CD8-positive, alpha-beta memory T cell (primary cell): ENCODE results near the gene PTPN20. TPM values are rescaled to one million over a fixed set of nuclear protein-coding genes. Genes with fewer than 3 reads are reported as not detected.
"Not testable (repeated sequence)": the region's sequence is repeated elsewhere in the genome, so short reads cannot be mapped to it uniquely, and the experiment has no call there.

Source experiments
- CTCF ChIA-PET: fragments of 350-600 bp; sonication (Branson Sonifier 250); formaldehyde crosslinking; loops from one replicate; lab custom pipeline; 2021; ENCODE audit warnings: antibody characterized with exemption; lab: Charles Lee
- POLR2A ChIA-PET: fragments of 350-600 bp; sonication (Branson Sonifier 250); formaldehyde crosslinking; loops from one replicate; lab custom pipeline; 2021; ENCODE audit warnings: antibody characterized with exemption; lab: Charles Lee
- DNase-seq, 5 donors: peaks; one replicate each; pipeline versions ENCODE4 v3.0.0 to v3.0.0-alpha.2; 2020 to 2022; ENCODE audit warnings: mixed read lengths in 1 of 5
- H3K27ac ChIP-seq: one replicate; pipeline ENCODE4 v1.7.0; 2013; ENCODE audit warnings: low read depth, mild to moderate bottlenecking, low read length, moderate library complexity
- H3K27me3 ChIP-seq: 2 replicates; pipeline ENCODE4 v1.7.0; 2013; ENCODE audit warnings: low read length, mild to moderate bottlenecking; ENCODE audit not compliant: insufficient read depth, poor library complexity, severe bottlenecking
- H3K36me3 ChIP-seq: 2 replicates; pipeline ENCODE4 v1.7.0; 2013; ENCODE audit warnings: mild to moderate bottlenecking, low read length, moderate library complexity; ENCODE audit not compliant: insufficient read depth
- H3K4me1 ChIP-seq: 2 replicates; pipeline ENCODE4 v1.7.0; 2013; ENCODE audit warnings: mild to moderate bottlenecking, low read length, moderate library complexity; ENCODE audit not compliant: insufficient read depth
- H3K4me3 ChIP-seq: 2 replicates; pipeline ENCODE4 v1.7.0; 2013; ENCODE audit warnings: mild to moderate bottlenecking, low read length
- H3K9me3 ChIP-seq: 2 replicates; pipeline ENCODE4 v1.7.0; 2013; ENCODE audit warnings: mild to moderate bottlenecking, low read length
- H3K27ac Mint-ChIP-seq, 8 donors: one replicate each; pipeline ENCODE4 v1.8.0; 2020 to 2021; ENCODE audit warnings: mixed read lengths in 8 of 8, mild to moderate bottlenecking in 6 of 8, inconsistent platforms in 3 of 8, moderate library complexity in 3 of 8
- H3K27me3 Mint-ChIP-seq, 2 donors: one replicate each; pipeline ENCODE4 v1.8.0; 2020 to 2021; ENCODE audit warnings: mixed read lengths in 2 of 2, mild to moderate bottlenecking in 1 of 2, moderate library complexity in 1 of 2
- H3K36me3 Mint-ChIP-seq, 3 donors: one replicate each; pipeline ENCODE4 v1.8.0; 2020 to 2021; ENCODE audit warnings: mixed read lengths in 3 of 3, inconsistent platforms in 1 of 3, mild to moderate bottlenecking in 1 of 3
- H3K4me1 Mint-ChIP-seq, 3 donors: one replicate each; pipeline ENCODE4 v1.8.0; 2020 to 2021; ENCODE audit warnings: mixed read lengths in 3 of 3, inconsistent platforms in 1 of 3, mild to moderate bottlenecking in 1 of 3
- H3K4me3 Mint-ChIP-seq, 7 donors: one replicate each; pipeline ENCODE4 v1.8.0; 2020 to 2021; ENCODE audit warnings: mixed read lengths in 7 of 7, mild to moderate bottlenecking in 6 of 7, moderate library complexity in 4 of 7, inconsistent platforms in 2 of 7
- H3K9me3 Mint-ChIP-seq, 5 donors: one replicate each; pipeline ENCODE4 v1.8.0; 2020 to 2022; ENCODE audit warnings: mixed read lengths in 5 of 5, mild to moderate bottlenecking in 3 of 5, moderate library complexity in 2 of 5, inconsistent platforms in 1 of 5
- polyA plus RNA-seq: library from polyadenylated mRNA; unstranded; fragments of 300-500 nt; fragmentation: Illumina TruSeq; gene quantifications from one replicate; pipeline ENCODE4 v1.2.3, GENCODE V29; 2021
- total RNA-seq, 2 experiments: library from RNA; stranded (reverse); gene quantifications; one replicate each; pipeline ENCODE4 v1.2.3, GENCODE V29; 2021

Gene PTPN20
- total and polyA plus RNA-seq, 3 experiments from 2014 or later = 0.61 to 1.3 (median 1.3) TPM

DNA sequence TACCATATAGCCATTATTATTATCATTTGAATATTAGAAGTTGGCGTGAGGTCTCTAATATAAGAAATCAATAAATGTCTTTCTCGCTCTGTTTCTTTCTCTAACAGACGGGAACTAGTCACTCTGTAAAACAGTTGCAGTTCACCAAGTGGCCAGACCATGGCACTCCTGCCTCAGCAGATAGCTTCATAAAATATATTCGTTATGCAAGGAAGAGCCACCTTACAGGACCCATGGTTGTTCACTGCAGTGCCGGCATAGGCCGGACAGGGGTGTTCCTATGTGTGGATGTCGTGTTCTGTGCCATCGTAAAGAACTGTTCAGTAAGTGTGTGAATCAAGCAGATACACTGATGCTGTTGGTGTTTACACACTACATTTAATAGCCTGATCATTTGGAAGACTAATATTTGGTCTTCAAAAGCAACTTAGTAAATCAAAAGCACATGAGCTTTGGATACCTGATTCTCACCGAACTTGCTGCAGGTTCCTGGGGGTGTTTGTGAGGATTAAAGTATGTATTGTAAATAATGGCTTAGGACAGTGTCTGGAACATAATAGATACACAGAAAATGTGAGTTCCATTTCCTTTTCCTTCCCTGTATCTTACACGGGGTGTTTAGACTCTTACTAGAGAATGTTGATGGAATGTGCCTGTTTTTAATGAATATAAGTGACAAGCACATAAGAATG is 76.2 kb downstream of the PTPN20 start:
- H3K9me3 Mint-ChIP-seq, H3K4me3 ChIP-seq, H3K4me1 ChIP-seq, H3K27ac Mint-ChIP-seq, CTCF ChIA-PET, H3K4me1 Mint-ChIP-seq, H3K36me3 Mint-ChIP-seq, H3K27me3 Mint-ChIP-seq, H3K36me3 ChIP-seq, DNase-seq, H3K27ac ChIP-seq, H3K9me3 ChIP-seq, POLR2A ChIA-PET, H3K4me3 Mint-ChIP-seq, H3K27me3 ChIP-seq: not testable (repeated sequence)

GRCh38 chr10:46992803-46993561 is 81.8 kb downstream of the PTPN20 start:
- Mint-ChIP-seq H3K4me3 (no peak overlapping the region), H3K4me1 (no peaks in the 10 kb centered on the region), H3K27ac (no peak overlapping the region), H3K9me3 (peaks cover 5 to 8% (median 5%) of the 10 kb centered on the region in 5 donors), H3K36me3 (no peaks in the 10 kb centered on the region), H3K27me3 (peaks cover 9 to 23% of the 10 kb centered on the region in 2 donors)
- Histone ChIP-seq H3K36me3 (no peaks in the 10 kb centered on the region), H3K27me3 (no peaks in the 10 kb centered on the region), H3K9me3 (no peaks in the 10 kb centered on the region), H3K4me1 (no peaks in the 10 kb centered on the region), H3K4me3 (no peak overlapping the region), H3K27ac (no peak overlapping the region)
- DNase-seq = no peak
- POLR2A ChIA-PET = no interaction called here
- CTCF ChIA-PET = interaction anchor here (1.6 to 2.8 kb wide), 2 partner anchors 9 to 319 kb away, joined by 4 to 9 read pairs; no protein-coding TSS in a partner anchor

DNA sequence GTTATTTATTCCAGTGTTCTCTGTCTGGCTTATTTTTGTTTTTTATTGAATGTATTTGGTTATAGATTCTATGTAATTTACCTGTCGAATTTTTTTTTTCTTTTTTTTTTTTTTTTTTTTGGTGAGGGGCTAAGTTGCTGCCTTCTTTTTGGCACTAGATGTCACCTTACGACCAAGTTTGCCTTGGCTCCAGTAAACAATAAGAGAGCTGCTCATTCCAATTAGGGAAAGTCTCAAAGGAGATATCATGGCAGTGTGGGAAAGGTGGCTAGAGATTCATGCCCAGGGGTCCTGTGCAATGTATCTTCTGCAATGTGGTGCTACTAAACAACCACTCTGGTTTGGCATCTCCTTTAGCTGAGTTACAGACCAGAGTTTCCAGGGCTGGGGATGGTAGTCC is 84.0 kb downstream of the PTPN20 start:
- POLR2A ChIA-PET = no interaction called here
- Mint-ChIP-seq H3K27me3 (peaks cover 9 to 31% of the 10 kb centered on the region in 2 donors), H3K4me1 (no peaks in the 10 kb centered on the region), H3K4me3 (no peak overlapping the region), H3K27ac (no peak overlapping the region), H3K36me3 (no peaks in the 10 kb centered on the region), H3K9me3 (peaks cover 5 to 8% (median 5%) of the 10 kb centered on the region in 5 donors)
- CTCF ChIA-PET = interaction anchor here (1.5 kb wide), 1 partner anchor 30 kb away, joined by 4 read pairs; no protein-coding TSS in a partner anchor
- Histone ChIP-seq H3K36me3 (no peaks in the 10 kb centered on the region), H3K27ac (no peak overlapping the region), H3K4me3 (no peak overlapping the region), H3K27me3 (no peaks in the 10 kb centered on the region), H3K4me1 (no peaks in the 10 kb centered on the region), H3K9me3 (no peaks in the 10 kb centered on the region)
- no peak for DNase-seq

DNA sequence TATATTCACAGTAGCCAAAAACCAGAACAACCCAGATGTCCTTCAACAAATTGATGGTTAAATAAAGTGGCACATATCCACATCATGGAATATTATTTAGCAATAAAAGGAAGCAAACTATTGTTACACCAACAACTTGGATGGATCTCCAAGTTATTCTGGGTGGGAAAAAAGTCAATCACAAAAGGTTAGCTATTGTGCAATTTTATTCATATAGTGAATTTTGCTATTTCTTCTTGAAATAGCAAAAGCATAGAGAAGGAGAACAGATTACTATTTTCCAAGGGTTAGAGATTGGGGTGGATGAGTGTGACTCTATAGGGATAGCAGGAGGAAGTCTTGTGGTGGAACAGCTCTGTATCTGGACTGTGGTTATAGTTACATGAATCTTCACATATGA is 87.0 kb downstream of the PTPN20 start:
- H3K4me3 ChIP-seq = no peak overlapping the region
- CTCF ChIA-PET = interaction anchor here (0.9 to 1.6 kb wide), 2 partner anchors 27 to 367 kb away, joined by 3 read pairs; no protein-coding TSS in a partner anchor
- H3K27me3 Mint-ChIP-seq = peaks cover 6 to 31% of the 10 kb centered on the region in 2 donors
- H3K4me3 Mint-ChIP-seq = no peak overlapping the region
- peaks cover 4 to 8% (median 5%) of the 10 kb centered on the region in 5 donors for H3K9me3 Mint-ChIP-seq
- no peak for DNase-seq
- H3K36me3 ChIP-seq = no peaks in the 10 kb centered on the region
- no peak overlapping the region for H3K27ac ChIP-seq
- no peaks in the 10 kb centered on the region for H3K36me3 Mint-ChIP-seq
- no peaks in the 10 kb centered on the region for H3K4me1 Mint-ChIP-seq
- H3K9me3 ChIP-seq = no peaks in the 10 kb centered on the region
- no peak overlapping the region for H3K27ac Mint-ChIP-seq
- H3K4me1 ChIP-seq = no peaks in the 10 kb centered on the region
- POLR2A ChIA-PET = no interaction called here
- no peaks in the 10 kb centered on the region for H3K27me3 ChIP-seq

- Histone ChIP-seq H3K4me1 (no peaks in the 10 kb centered on the region), H3K4me3 (no peak overlapping the region), H3K27me3 (no peaks in the 10 kb centered on the region), H3K27ac (no peak overlapping the region), H3K36me3 (no peaks in the 10 kb centered on the region), H3K9me3 (no peaks in the 10 kb centered on the region)
- H3K36me3 Mint-ChIP-seq = no peaks in the 10 kb centered on the region
- no peak for DNase-seq
- H3K9me3 Mint-ChIP-seq = peaks cover 4 to 8% (median 5%) of the 10 kb centered on the region in 5 donors
- POLR2A ChIA-PET = no interaction called here
- H3K27ac Mint-ChIP-seq = no peak overlapping the region
- no peak overlapping the region for H3K4me3 Mint-ChIP-seq
- CTCF ChIA-PET = interaction anchor here (0.9 kb wide), 1 partner anchor 26 kb away, joined by 3 read pairs; no protein-coding TSS in a partner anchor
- no peaks in the 10 kb centered on the region for H3K4me1 Mint-ChIP-seq
- H3K27me3 Mint-ChIP-seq = peaks cover 6 to 33% of the 10 kb centered on the region in 2 donors
Measured at GRCh38 chr10:46998595-46998994, 87.4 kb downstream of the PTPN20 start.

GRCh38 chr10:46999217-46999616 is 88.0 kb downstream of the PTPN20 start:
- Mint-ChIP-seq H3K9me3 (peaks cover 3 to 8% (median 5%) of the 10 kb centered on the region in 5 donors), H3K27me3 (peaks cover 6 to 33% of the 10 kb centered on the region in 2 donors), H3K4me1 (no peaks in the 10 kb centered on the region), H3K36me3 (no peaks in the 10 kb centered on the region), H3K4me3 (no peak overlapping the region), H3K27ac (no peak overlapping the region)
- no peak overlapping the region for H3K27ac ChIP-seq
- no peaks in the 10 kb centered on the region for H3K27me3 ChIP-seq
- H3K9me3 ChIP-seq = no peaks in the 10 kb centered on the region
- H3K4me3 ChIP-seq = no peak overlapping the region
- H3K36me3 ChIP-seq = no peaks in the 10 kb centered on the region
- DNase-seq = no peak
- CTCF ChIA-PET = no interaction called here
- no peaks in the 10 kb centered on the region for H3K4me1 ChIP-seq
- POLR2A ChIA-PET = no interaction called here

GRCh38 chr10:47008769-47009168 is 97.5 kb downstream of the PTPN20 start:
- Histone ChIP-seq H3K9me3 (no peaks in the 10 kb centered on the region), H3K4me1 (no peaks in the 10 kb centered on the region), H3K27ac (no peak overlapping the region), H3K4me3 (no peak overlapping the region), H3K36me3 (no peaks in the 10 kb centered on the region), H3K27me3 (peaks cover 3% of the 10 kb centered on the region)
- no peak overlapping the region for H3K4me3 Mint-ChIP-seq
- peaks cover 0 to 2% (median 0%) of the 10 kb centered on the region in 5 donors for H3K9me3 Mint-ChIP-seq
- no peaks in the 10 kb centered on the region for H3K36me3 Mint-ChIP-seq
- ChIA-PET CTCF (interaction anchor here (0.9 kb wide), 1 partner anchor 16 kb away, joined by 3 read pairs; no protein-coding TSS in a partner anchor), POLR2A (no interaction called here)
- DNase-seq = no peak
- no peak overlapping the region for H3K27ac Mint-ChIP-seq
- peaks cover 7 to 28% of the 10 kb centered on the region in 2 donors for H3K27me3 Mint-ChIP-seq
- H3K4me1 Mint-ChIP-seq = no peaks in the 10 kb centered on the region
